Suprapubic skin (tissue), 4 donors: ENCODE data around the gene LAS1L. TPM values are rescaled to one million over a fixed set of nuclear protein-coding genes. Genes with fewer than 3 reads are reported as not detected.
"Not testable (repeated sequence)": the region's sequence is repeated elsewhere in the genome, so short reads cannot be mapped to it uniquely, and the experiment has no call there.

ENCODE experiments used
- DNase-seq, 2 donors: peaks; one replicate each; pipeline ENCODE4 v3.0.0-alpha.2; 2019; ENCODE audit warnings: low spot score in 2 of 2
- H3K27ac ChIP-seq: fragments of 200-600 bp; sonication (generic); one replicate; pipeline ENCODE4 v1.5.1; 2019
- H3K27me3 ChIP-seq: fragments of 200-600 bp; sonication (generic); one replicate; pipeline ENCODE4 v1.5.1; 2019
- H3K36me3 ChIP-seq: fragments of 200-600 bp; sonication (generic); one replicate; pipeline ENCODE4 v1.5.1; 2019
- H3K4me1 ChIP-seq: fragments of 200-600 bp; sonication (generic); one replicate; pipeline ENCODE4 v1.5.1; 2019
- H3K4me3 ChIP-seq: fragments of 200-600 bp; sonication (generic); one replicate; pipeline ENCODE4 v1.5.1; 2019; ENCODE audit warnings: mild to moderate bottlenecking
- H3K9me3 ChIP-seq: fragments of 200-600 bp; sonication (generic); one replicate; pipeline ENCODE4 v1.5.1; 2019
- EP300 ChIP-seq: sonication (generic); formaldehyde crosslinking; IDR thresholded peaks from one replicate; pipeline ENCODE4 v1.6.1; 2017; ENCODE audit warnings: antibody characterized with exemption
- POLR2A ChIP-seq, 2 donors: fragments of 450-650 bp; IDR thresholded peaks; one replicate each; pipeline ENCODE4 v1.6.1; 2017; ENCODE audit warnings: antibody characterized with exemption in 2 of 2, mild to moderate bottlenecking in 2 of 2, moderate library complexity in 2 of 2
- POLR2AphosphoS5 ChIP-seq, 3 donors: sonication (generic); formaldehyde crosslinking; IDR thresholded peaks; one replicate each; pipeline ENCODE4 v1.6.1; 2017; ENCODE audit warnings: antibody characterized with exemption in 3 of 3
- WGBS: methylation state at CpG from one replicate; pipeline ENCODE4 v1.1.5; 2018; 5-methylcytosine and 5-hydroxymethylcytosine counted together
- total RNA-seq, 4 donors: library from RNA; depleted of rRNA; stranded (reverse); fragments of >200 nt; gene quantifications; one replicate each; pipeline ENCODE4 v1.1.0, GENCODE V29; 2016
- TF ChIP-seq, protein P1 (sequence below), 2 donors: fragments of 200-600 bp in 1 of 2; fragments of 450-650 bp in 1 of 2; sonication (generic) in 1 of 2; IDR thresholded peaks; one replicate each; pipeline ENCODE4 v1.5.1; 2016 to 2019; ENCODE audit warnings: antibody characterized with exemption in 2 of 2, mild to moderate bottlenecking in 1 of 2, moderate library complexity in 1 of 2

The LAS1L gene
- total RNA-seq, 4 donors from 2014 or later, result 17.2 to 38.2 (median 31.5) TPM

- 66% methylated on average over 1 of the region's 1 CpG for WGBS
- TF ChIP-seq POLR2A (IDR thresholded peaks at IDR 0.05) (no peak), EP300 (no peak), POLR2AphosphoS5 (IDR thresholded peaks at IDR 0.05) (no peak)
- TF ChIP-seq, protein P1, sequence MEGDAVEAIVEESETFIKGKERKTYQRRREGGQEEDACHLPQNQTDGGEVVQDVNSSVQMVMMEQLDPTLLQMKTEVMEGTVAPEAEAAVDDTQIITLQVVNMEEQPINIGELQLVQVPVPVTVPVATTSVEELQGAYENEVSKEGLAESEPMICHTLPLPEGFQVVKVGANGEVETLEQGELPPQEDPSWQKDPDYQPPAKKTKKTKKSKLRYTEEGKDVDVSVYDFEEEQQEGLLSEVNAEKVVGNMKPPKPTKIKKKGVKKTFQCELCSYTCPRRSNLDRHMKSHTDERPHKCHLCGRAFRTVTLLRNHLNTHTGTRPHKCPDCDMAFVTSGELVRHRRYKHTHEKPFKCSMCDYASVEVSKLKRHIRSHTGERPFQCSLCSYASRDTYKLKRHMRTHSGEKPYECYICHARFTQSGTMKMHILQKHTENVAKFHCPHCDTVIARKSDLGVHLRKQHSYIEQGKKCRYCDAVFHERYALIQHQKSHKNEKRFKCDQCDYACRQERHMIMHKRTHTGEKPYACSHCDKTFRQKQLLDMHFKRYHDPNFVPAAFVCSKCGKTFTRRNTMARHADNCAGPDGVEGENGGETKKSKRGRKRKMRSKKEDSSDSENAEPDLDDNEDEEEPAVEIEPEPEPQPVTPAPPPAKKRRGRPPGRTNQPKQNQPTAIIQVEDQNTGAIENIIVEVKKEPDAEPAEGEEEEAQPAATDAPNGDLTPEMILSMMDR (IDR thresholded peaks at IDR 0.05), result no peak
Measured at GRCh38 chrX:65493431-65493830, 41.2 kb downstream of the LAS1L start.

DNA sequence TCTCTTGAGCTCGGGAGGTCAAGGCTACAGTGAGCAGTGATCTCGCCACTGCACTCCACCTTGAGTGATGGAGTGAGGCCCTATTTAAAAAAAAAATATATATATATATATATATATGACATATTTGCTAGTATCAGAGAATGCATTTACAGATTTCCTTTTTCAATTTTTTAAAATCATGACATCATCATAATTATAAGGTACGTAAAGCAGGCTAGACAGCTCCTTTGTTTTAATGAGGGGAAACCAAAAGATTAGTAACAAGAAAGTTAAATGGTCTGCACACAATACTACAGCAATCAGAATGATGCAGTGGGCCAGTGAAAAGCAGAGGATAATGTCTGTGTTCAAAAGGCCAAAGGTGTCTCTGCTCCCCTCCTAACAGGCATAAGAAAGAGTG, 43.0 kb downstream of the LAS1L start:
- Histone ChIP-seq H3K27ac (no peak overlapping the region), H3K4me3 (no peak overlapping the region), H3K27me3 (no peaks in the 10 kb centered on the region), H3K9me3 (no peaks in the 10 kb centered on the region), H3K36me3 (no peaks in the 10 kb centered on the region), H3K4me1 (no peaks in the 10 kb centered on the region)
- DNase-seq, result no peak
- TF ChIP-seq, protein P1 (IDR thresholded peaks at IDR 0.05), result no peak
- no peak for TF ChIP-seq EP300
- TF ChIP-seq POLR2AphosphoS5 (IDR thresholded peaks at IDR 0.05), result no peak
- TF ChIP-seq POLR2A (IDR thresholded peaks at IDR 0.05), result no peak
- 80% methylated on average over 3 of the region's 3 CpGs for WGBS

More at GRCh38 chrX:65493431-65493830, 41.2 kb downstream of the LAS1L start:
- Histone ChIP-seq H3K27ac (no peak overlapping the region), H3K4me1 (no peaks in the 10 kb centered on the region), H3K27me3 (no peaks in the 10 kb centered on the region), H3K4me3 (no peak overlapping the region), H3K36me3 (no peaks in the 10 kb centered on the region), H3K9me3 (no peaks in the 10 kb centered on the region)
- no peak for DNase-seq

GRCh38 chrX:65488495-65488894, 46.1 kb downstream of the LAS1L start:
- Histone ChIP-seq H3K27ac (no peak overlapping the region), H3K36me3 (no peaks in the 10 kb centered on the region), H3K4me3 (no peak overlapping the region), H3K27me3 (no peaks in the 10 kb centered on the region), H3K4me1 (no peaks in the 10 kb centered on the region), H3K9me3 (no peaks in the 10 kb centered on the region)
- TF ChIP-seq POLR2A (IDR thresholded peaks at IDR 0.05) (no peak), POLR2AphosphoS5 (IDR thresholded peaks at IDR 0.05) (no peak), EP300 (no peak)
- TF ChIP-seq, protein P1 (IDR thresholded peaks at IDR 0.05), result no peak
- 59% methylated on average over 5 of the region's 5 CpGs for WGBS
- DNase-seq, result no peak

GRCh38 chrX:65480960-65481359, 53.6 kb downstream of the LAS1L start:
- Histone ChIP-seq H3K4me3 (no peak overlapping the region), H3K4me1 (no peaks in the 10 kb centered on the region), H3K9me3 (no peaks in the 10 kb centered on the region), H3K36me3 (no peaks in the 10 kb centered on the region), H3K27me3 (no peaks in the 10 kb centered on the region), H3K27ac (no peak overlapping the region)
- TF ChIP-seq EP300, result no peak
- DNase-seq, result no peak
- WGBS, result 56% methylated on average over 3 of the region's 3 CpGs

DNA sequence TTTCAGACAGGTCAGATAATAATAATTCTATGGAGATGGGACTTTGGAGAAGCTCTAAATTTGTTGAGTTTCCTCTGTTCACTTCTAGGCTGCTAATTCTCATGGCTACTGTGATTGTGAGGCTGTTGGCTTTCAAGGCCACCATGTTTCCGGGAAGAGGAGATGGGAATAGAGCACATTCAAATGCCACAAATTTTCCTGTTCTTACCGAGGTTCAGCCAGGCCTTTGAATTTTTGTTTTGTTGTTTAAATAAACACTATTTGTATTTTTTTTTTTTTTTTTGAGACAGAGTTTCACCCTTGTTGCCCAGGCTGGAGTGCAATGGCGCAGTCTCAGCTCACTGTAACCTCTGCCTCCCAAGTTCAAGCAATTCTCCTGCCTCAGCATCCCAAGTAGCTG, 55.5 kb downstream of the LAS1L start:
- 88% methylated on average over 3 of the region's 3 CpGs for WGBS
- not testable (repeated sequence) for H3K4me3 ChIP-seq, H3K36me3 ChIP-seq, H3K4me1 ChIP-seq, H3K9me3 ChIP-seq, H3K27ac ChIP-seq, H3K27me3 ChIP-seq, DNase-seq

DNA sequence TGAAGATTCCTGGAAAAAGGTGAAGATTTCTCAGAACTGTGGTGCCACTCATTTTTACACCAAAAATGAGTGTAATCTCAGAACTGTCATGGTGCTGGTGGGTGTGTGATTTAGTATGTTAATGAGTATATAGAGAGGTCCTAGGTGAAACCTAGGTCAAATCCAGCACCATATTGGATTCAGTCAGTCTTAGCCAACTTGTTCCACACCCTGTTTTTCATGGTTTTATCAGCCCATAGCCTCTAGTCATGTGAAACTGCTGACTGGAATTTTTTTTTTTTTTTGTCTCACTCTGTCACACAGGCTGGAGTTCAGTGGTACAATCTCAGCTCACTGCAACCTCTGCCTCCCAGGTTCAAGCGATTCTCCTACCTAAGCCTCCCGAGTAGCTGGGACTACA, 58.0 kb downstream of the LAS1L start:
- no peak for DNase-seq
- Histone ChIP-seq H3K27me3 (no peaks in the 10 kb centered on the region), H3K4me1 (no peaks in the 10 kb centered on the region), H3K36me3 (no peaks in the 10 kb centered on the region), H3K4me3 (no peak overlapping the region), H3K9me3 (no peaks in the 10 kb centered on the region), H3K27ac (no peak overlapping the region)
- TF ChIP-seq EP300, result no peak
- TF ChIP-seq POLR2AphosphoS5 (IDR thresholded peaks at IDR 0.05), result no peak
- TF ChIP-seq, protein P1 (IDR thresholded peaks at IDR 0.05), result no peak
- TF ChIP-seq POLR2A (IDR thresholded peaks at IDR 0.05), result no peak
- 85% methylated on average over 2 of the region's 2 CpGs for WGBS
